Anterior cingulate cortex (tissue), 58 donors: Measurements from ENCODE around the gene SLC25A15.
"Not testable (repeated sequence)": the region's sequence is repeated elsewhere in the genome, so short reads cannot be mapped to it uniquely, and the experiment has no call there.

Experiments used
- DNase-seq, 58 donors: peaks; one replicate each; lab custom pipeline; 2025; lab: John Stamatoyannopoulos, UW

SLC25A15 gene

DNA sequence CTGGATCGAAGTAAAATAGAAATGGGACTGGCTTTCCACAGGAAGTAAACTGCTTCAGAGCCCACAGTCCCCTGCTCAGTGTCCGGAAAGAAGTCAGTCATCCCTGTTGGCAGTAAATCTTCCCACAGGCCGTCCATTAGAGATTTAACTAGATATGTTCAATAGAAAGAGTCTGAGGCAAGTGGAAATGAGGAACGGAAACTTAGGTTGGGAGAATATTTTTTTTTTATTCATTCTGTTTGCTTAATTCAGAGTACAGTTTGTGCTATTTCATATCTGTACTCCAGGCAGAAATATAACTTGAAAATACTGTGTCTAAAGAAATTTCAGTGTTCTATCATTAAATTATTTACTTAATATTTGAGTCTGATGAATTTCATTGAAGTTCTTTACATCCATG lies 22.7 kb downstream of the SLC25A15 start:
- no peak for DNase-seq

DNA sequence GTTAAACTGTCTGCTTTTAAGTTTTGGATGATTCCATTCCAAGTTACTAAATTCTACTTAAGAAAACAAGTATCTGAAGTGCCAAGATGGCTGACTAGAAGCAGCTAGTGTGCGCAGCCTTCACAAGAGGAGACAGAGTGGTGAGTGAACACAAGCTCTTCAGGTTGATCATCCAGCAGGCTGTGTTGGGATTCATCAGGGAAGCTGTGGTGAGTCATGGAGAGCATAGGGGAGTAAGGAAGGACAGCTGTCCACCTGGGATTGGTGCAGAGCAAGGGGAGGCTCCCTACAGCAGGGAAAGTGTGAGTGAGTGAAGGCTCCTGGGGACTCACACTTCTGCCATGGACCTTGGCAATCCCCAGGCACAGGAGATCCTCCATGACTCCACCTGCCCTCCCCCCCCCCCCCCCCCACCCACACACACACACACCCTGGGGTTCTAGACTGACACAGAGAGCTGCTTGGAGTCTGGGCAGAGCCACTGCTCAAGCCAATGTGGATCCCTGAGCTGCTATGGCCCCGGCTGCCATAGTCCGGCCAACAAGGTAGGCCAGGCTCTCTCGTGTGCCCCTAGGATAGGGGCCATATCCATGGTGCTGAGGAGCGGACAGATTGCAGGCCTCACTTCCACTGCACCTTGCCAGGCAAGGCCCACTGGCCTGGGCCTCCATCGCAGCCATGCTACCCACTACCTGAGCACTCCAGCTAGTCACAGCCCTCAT lies 23.5 kb downstream of the SLC25A15 start:
- DNase-seq, result no peak

DNA sequence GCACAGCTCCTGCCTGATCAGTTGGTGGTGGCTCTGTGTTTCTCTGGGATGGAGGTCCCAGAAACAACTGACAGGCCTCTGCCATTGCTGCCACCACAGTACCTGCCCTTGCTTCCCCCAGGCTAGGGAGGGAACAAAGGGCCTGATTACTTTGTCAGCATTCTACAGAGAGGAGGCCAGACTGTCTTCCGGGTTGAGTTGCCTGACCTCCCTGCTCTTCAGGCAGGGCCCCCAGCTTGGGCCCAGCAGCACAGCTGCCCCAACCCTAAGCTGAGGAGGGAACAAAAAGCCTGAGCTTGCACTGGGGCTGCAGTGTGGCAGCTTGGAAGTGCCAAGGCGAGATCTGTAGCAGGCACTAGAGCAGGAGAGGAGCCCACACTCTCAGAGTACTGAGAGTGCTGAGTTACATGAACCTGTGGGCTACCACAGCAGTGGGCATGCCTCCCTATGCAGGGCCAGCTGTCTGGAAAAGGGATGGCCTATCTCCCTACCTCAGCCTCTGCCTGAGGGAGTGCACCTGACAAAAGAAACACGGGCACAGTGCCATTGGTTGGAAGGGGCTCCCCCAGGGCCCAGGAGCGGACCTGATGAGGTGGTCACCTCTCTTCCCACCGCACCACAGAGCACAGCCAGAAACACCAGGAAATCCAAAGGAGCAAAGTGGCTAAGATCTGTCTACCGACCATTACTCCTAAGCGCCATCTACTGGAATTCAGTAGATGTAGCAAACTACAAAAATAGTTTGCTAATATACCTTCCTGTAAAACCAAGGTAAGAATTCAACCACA lies 24.4 kb downstream of the SLC25A15 start:
- no peak for DNase-seq

DNA sequence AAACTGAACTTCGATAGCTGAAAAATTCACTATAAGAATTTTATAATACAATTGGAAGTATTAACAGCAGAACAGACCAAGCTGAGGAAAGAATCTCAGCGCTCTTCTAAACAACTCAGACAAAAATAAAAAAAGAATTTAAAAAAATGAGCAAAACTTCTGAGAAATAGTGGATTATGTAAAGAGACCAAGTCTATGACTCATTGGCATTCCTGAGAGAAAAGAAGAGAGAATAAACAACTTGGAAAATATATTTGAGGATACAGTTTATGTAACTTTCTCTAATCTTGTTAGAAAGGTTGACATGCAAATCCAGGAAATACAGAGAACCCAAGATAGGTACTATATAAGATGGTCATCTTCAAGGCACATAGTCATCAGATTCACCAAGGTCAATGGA lies 25.4 kb downstream of the SLC25A15 start:
- DNase-seq, result no peak

DNA sequence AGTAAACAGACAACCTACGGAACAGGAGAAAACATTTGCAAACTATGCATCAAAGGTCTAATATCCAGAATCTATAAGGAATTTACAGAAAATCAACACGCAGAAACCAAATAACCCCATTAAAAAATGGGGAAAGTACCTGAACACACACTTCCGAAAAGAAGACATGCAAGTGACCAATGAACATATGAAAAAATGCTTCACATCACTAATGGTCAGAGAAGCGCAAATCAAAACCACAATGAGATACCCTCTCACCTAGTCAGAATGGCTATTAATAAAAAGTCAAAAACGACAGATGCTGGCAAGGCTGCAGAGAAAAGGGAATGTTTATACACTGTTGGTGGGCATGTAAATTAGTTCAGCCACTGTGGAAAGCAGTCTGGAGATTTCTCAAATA lies 29.5 kb downstream of the SLC25A15 start:
- DNase-seq, result no peak

DNA sequence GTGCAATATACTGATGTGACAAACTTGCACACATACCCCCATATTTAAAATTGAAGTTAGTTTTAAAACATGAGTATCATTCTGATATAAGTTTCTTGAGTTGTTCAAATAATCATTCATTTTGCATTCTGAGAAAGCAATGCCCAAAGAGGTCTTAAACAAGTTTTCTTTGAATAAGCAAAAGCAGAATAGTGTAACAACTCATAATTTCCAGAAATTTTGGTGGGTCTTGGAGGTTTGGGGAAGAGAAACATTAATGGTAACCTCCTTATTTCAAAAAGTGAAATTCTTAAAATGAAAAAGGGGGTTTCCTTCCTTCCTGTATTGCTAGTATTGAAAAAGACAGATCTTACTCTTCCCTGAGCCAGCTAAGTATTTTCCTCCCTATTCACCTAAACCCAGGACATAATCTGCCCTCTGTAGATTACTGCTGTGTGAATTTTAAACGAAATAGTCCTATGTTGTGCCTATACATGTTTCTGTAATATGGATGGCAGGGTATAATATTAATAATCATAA lies 30.4 kb downstream of the SLC25A15 start:
- DNase-seq, result no peak

DNA sequence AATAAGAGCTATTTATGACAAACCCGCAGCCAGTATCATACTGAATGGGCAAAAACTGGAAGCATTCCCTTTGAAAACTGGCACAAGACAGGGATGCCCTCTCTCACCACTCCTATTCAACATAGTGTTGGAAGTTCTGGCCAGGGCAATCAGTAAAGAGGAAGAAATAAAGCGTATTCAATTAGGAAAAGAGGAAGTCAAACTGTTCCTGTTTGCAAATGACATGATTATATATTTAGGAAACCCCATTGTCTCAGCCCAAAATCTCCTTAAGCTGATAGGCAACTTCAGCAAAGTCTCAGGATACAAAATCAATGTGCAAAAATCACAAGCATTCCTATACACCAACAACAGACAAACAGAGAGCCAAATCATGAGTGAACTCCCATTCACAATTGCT lies 50.3 kb downstream of the SLC25A15 start:
- not testable (repeated sequence) for DNase-seq

DNA sequence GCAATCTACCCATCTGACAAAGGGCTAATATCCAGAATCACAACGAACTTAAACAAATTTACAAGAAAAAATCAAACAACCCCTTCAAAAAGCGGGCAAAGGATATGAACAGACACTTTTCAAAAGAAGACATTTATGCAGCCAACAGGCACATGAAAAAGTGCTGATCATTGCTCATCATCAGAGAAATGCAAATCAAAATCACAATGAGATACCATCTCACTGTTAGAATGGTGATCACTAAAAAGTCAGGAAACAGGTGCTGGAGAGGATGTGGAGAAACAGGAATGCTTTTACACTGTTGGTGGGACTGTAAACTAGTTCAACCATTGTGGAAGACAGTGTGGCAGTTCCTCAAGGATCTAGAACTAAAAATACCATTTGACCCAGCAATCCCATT lies 51.5 kb downstream of the SLC25A15 start:
- DNase-seq, result not testable (repeated sequence)
